Naive B cell (primary cell): ENCODE measurements around the gene GDPD4. TPM values are rescaled to one million over a fixed set of nuclear protein-coding genes. Genes with fewer than 3 reads are reported as not detected.

Experiments
- ATAC-seq, 2 donors: fragments of 150-1000 bp; cut with Tn5 transposase; 2 replicates each; pipeline ENCODE4 v1.10.0; 2021; ENCODE audit warnings: low read depth in 2 of 2, mild to moderate bottlenecking in 2 of 2, moderate library complexity in 2 of 2
- DNase-seq: peaks from one replicate; pipeline ENCODE4 v3.0.0; 2022
- H3K27ac Mint-ChIP-seq, 6 donors: one replicate each; pipeline ENCODE4 v1.8.0; 2020 to 2022; ENCODE audit warnings: mild to moderate bottlenecking in 6 of 6, mixed read lengths in 6 of 6, moderate library complexity in 5 of 6, inconsistent platforms in 2 of 6
- H3K27me3 Mint-ChIP-seq, 3 donors: one replicate each; pipeline ENCODE4 v1.8.0; 2021 to 2022; ENCODE audit warnings: mixed read lengths in 3 of 3, mild to moderate bottlenecking in 1 of 3
- H3K36me3 Mint-ChIP-seq, 2 donors: one replicate each; pipeline ENCODE4 v1.8.0; 2020 to 2022; ENCODE audit warnings: mixed read lengths in 2 of 2, inconsistent platforms in 1 of 2, mild to moderate bottlenecking in 1 of 2
- H3K4me1 Mint-ChIP-seq, 3 donors: one replicate each; pipeline ENCODE4 v1.8.0; 2020 to 2022; ENCODE audit warnings: mixed read lengths in 3 of 3, inconsistent platforms in 1 of 3, mild to moderate bottlenecking in 1 of 3, moderate library complexity in 1 of 3
- H3K4me3 Mint-ChIP-seq, 8 donors: one replicate each; pipeline ENCODE4 v1.8.0; 2020 to 2022; ENCODE audit warnings: mild to moderate bottlenecking in 8 of 8, mixed read lengths in 8 of 8, moderate library complexity in 8 of 8, inconsistent platforms in 2 of 8
- H3K9me3 Mint-ChIP-seq, 7 donors: one replicate each; pipeline ENCODE4 v1.8.0; 2020 to 2022; ENCODE audit warnings: mixed read lengths in 7 of 7, mild to moderate bottlenecking in 5 of 7, inconsistent platforms in 2 of 7, moderate library complexity in 1 of 7
- polyA plus RNA-seq, 6 donors: library from polyadenylated mRNA; unstranded; fragments of 300-500 nt; fragmentation: Illumina TruSeq; gene quantifications; one replicate each; pipeline ENCODE4 v1.2.3, GENCODE V29; 2021; ENCODE audit warnings: low read depth in 6 of 6

Gene GDPD4
- polyA plus RNA-seq, 6 donors from 2014 or later = not detected

GRCh38 chr11:77284476-77285468, 16.7 kb downstream of the GDPD4 start:
- peaks cover 0 to 8% (median 0%) of the 10 kb centered on the region in 7 donors for H3K9me3 Mint-ChIP-seq
- H3K27me3 Mint-ChIP-seq = peaks cover 29 to 51% (median 36%) of the 10 kb centered on the region in 3 donors
- no peak for DNase-seq
- no peaks in the 10 kb centered on the region for H3K4me1 Mint-ChIP-seq
- no peak overlapping the region for H3K27ac Mint-ChIP-seq
- no peak overlapping the region for H3K4me3 Mint-ChIP-seq
- ATAC-seq = no peak
- H3K36me3 Mint-ChIP-seq = no peaks in the 10 kb centered on the region

- Mint-ChIP-seq H3K9me3 (peaks cover 0 to 10% (median 0%) of the 10 kb centered on the region in 7 donors), H3K27ac (no peak overlapping the region), H3K4me3 (no peak overlapping the region), H3K4me1 (no peaks in the 10 kb centered on the region), H3K36me3 (no peaks in the 10 kb centered on the region), H3K27me3 (peaks cover 23 to 52% (median 37%) of the 10 kb centered on the region in 3 donors)
- ATAC-seq (no peak), DNase-seq (no peak)
Measured at GRCh38 chr11:77283101-77283500, 18.4 kb downstream of the GDPD4 start.

- peaks cover 0 to 10% (median 0%) of the 10 kb centered on the region in 7 donors for H3K9me3 Mint-ChIP-seq
- H3K4me1 Mint-ChIP-seq = no peaks in the 10 kb centered on the region
- no peaks in the 10 kb centered on the region for H3K36me3 Mint-ChIP-seq
- ATAC-seq (no peak), DNase-seq (no peak)
- H3K27me3 Mint-ChIP-seq = peaks cover 0 to 32% (median 18%) of the 10 kb centered on the region in 3 donors
- H3K4me3 Mint-ChIP-seq = no peak overlapping the region
- H3K27ac Mint-ChIP-seq = peak overlapping the region in 1 of 6 donors; percentile 41
Measured at GRCh38 chr11:77278595-77279506, 22.6 kb downstream of the GDPD4 start.

- ATAC-seq (no peak), DNase-seq (no peak)
- Mint-ChIP-seq H3K27ac (no peak overlapping the region), H3K36me3 (no peaks in the 10 kb centered on the region), H3K27me3 (peaks cover 6 to 29% (median 10%) of the 10 kb centered on the region in 3 donors), H3K9me3 (peaks cover 0 to 10% (median 0%) of the 10 kb centered on the region in 7 donors), H3K4me1 (no peaks in the 10 kb centered on the region), H3K4me3 (no peak overlapping the region)
Measured at GRCh38 chr11:77276271-77276670, 25.2 kb downstream of the GDPD4 start.

GRCh38 chr11:77270921-77271320, 30.6 kb downstream of the GDPD4 start:
- Mint-ChIP-seq H3K36me3 (no peaks in the 10 kb centered on the region), H3K27me3 (peaks cover 5 to 24% (median 12%) of the 10 kb centered on the region in 3 donors), H3K27ac (no peak overlapping the region), H3K4me3 (no peak overlapping the region), H3K9me3 (no peaks in the 10 kb centered on the region), H3K4me1 (no peaks in the 10 kb centered on the region)
- ATAC-seq (no peak), DNase-seq (no peak)

GRCh38 chr11:77269484-77270123, 31.9 kb downstream of the GDPD4 start:
- Mint-ChIP-seq H3K4me3 (no peak overlapping the region), H3K27ac (no peak overlapping the region), H3K9me3 (peaks cover 0 to 6% (median 0%) of the 10 kb centered on the region in 7 donors), H3K27me3 (peaks cover 5 to 24% (median 12%) of the 10 kb centered on the region in 3 donors), H3K4me1 (no peaks in the 10 kb centered on the region), H3K36me3 (no peaks in the 10 kb centered on the region)
- no peak for DNase-seq
- ATAC-seq = no peak

- Mint-ChIP-seq H3K4me3 (no peak overlapping the region), H3K27me3 (peaks cover 5 to 24% (median 23%) of the 10 kb centered on the region in 3 donors), H3K9me3 (peaks cover 4 to 22% (median 9%) of the 10 kb centered on the region in 7 donors), H3K36me3 (no peaks in the 10 kb centered on the region), H3K4me1 (no peaks in the 10 kb centered on the region), H3K27ac (peak overlapping the region in 1 of 6 donors; percentile 41)
- ATAC-seq (no peak), DNase-seq (no peak)
Measured at GRCh38 chr11:77267962-77268361, 33.5 kb downstream of the GDPD4 start.

- peak overlapping the region in 1 of 6 donors; percentile 22 for H3K27ac Mint-ChIP-seq
- DNase-seq (no peak), ATAC-seq (no peak)
- peaks cover 8 to 34% (median 16%) of the 10 kb centered on the region in 7 donors for H3K9me3 Mint-ChIP-seq
- H3K27me3 Mint-ChIP-seq = peaks cover 5 to 23% (median 18%) of the 10 kb centered on the region in 3 donors
- no peaks in the 10 kb centered on the region for H3K4me1 Mint-ChIP-seq
- H3K4me3 Mint-ChIP-seq = no peak overlapping the region
- no peaks in the 10 kb centered on the region for H3K36me3 Mint-ChIP-seq
Measured at GRCh38 chr11:77266766-77267165, 34.7 kb downstream of the GDPD4 start.

- Mint-ChIP-seq H3K27ac (no peak overlapping the region), H3K4me1 (no peaks in the 10 kb centered on the region), H3K36me3 (no peaks in the 10 kb centered on the region), H3K27me3 (peaks cover 8 to 24% (median 13%) of the 10 kb centered on the region in 3 donors), H3K9me3 (peaks cover 9 to 58% (median 20%) of the 10 kb centered on the region in 7 donors), H3K4me3 (no peak overlapping the region)
- ATAC-seq = no peak
- DNase-seq = no peak
Measured at GRCh38 chr11:77262803-77263202, 38.7 kb downstream of the GDPD4 start.

GRCh38 chr11:77259641-77260040, 41.8 kb downstream of the GDPD4 start:
- peaks cover 9 to 53% (median 20%) of the 10 kb centered on the region in 7 donors for H3K9me3 Mint-ChIP-seq

GRCh38 chr11:77253690-77254089, 47.8 kb downstream of the GDPD4 start:
- Mint-ChIP-seq H3K4me1 (no peaks in the 10 kb centered on the region), H3K4me3 (no peak overlapping the region), H3K27me3 (peaks cover 4 to 19% (median 16%) of the 10 kb centered on the region in 3 donors), H3K27ac (no peak overlapping the region), H3K9me3 (peaks cover 11 to 28% (median 12%) of the 10 kb centered on the region in 7 donors), H3K36me3 (no peaks in the 10 kb centered on the region)
- no peak for DNase-seq
- ATAC-seq = no peak

More at GRCh38 chr11:77259641-77260040, 41.8 kb downstream of the GDPD4 start:
- no peak for ATAC-seq
- H3K27me3 Mint-ChIP-seq = peaks cover 12 to 42% (median 24%) of the 10 kb centered on the region in 3 donors
- H3K4me3 Mint-ChIP-seq = no peak overlapping the region
- no peak for DNase-seq
- no peaks in the 10 kb centered on the region for H3K4me1 Mint-ChIP-seq
- H3K36me3 Mint-ChIP-seq = no peaks in the 10 kb centered on the region
- no peak overlapping the region for H3K27ac Mint-ChIP-seq

- Mint-ChIP-seq H3K36me3 (no peaks in the 10 kb centered on the region), H3K4me1 (no peaks in the 10 kb centered on the region), H3K9me3 (peaks cover 11 to 28% (median 12%) of the 10 kb centered on the region in 7 donors), H3K4me3 (no peak overlapping the region), H3K27me3 (peaks cover 4 to 17% (median 13%) of the 10 kb centered on the region in 3 donors), H3K27ac (no peak overlapping the region)
- DNase-seq (no peak), ATAC-seq (no peak)
Measured at GRCh38 chr11:77252555-77253270, 48.8 kb downstream of the GDPD4 start.
